Islet precursor cell (in vitro differentiated cells): Measurements from ENCODE around the gene KRT34.
A peak's percentile ranks its signal among the peaks of the same experiment; 100 is the strongest.

Experiments
- DNase-seq: peaks from one replicate; pipeline ENCODE4 v3.0.0-alpha.2; 2018

Gene KRT34

DNA sequence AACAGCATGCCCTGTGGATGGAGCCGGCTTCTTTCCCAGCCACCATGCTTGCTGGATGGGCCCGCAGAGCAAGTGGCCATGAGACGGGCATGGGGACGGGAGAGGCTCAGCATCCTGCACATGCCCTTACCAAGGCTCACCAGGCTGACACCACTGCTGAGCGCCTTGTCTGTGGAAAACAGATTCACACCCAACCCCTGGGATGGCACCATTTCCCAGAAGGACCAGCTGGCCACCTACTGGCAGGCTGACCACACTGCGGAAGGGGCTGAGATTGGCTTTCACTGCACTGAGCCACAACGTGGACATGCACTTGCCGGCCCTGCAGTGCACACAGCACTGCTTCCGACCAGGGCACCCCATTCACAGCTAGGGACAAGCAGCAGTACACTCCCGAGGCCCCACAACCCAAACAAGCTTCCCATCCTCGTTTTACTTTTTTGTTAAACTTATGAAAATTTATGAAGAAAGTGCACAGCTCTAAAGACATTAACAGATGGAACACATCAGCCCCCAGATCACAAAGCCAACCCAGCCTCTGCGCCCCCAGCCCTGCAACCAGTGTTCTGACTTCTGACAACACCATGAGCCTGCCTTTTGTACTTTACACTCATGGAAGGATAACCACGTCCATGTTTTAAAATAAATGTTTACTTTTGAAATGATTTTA is 52.7 kb downstream of the KRT34 start:
- peak; percentile 89 for DNase-seq

- peak; percentile 49 for DNase-seq
These were observed 53.9 kb downstream of the KRT34 start for GRCh38 chr17:41328207-41328606.
